ENCODE measurements around the gene XIST.

Gene XIST

GRCh38 chrX:73840120-73840924, 12.2 kb downstream of the XIST start:
- TF ChIP-seq CTCF (IDR thresholded peaks at IDR 0.05; ENCODE audit: low read depth, low read length, missing control alignments): no peak

GRCh38 chrX:73839152-73839551, 13.4 kb downstream of the XIST start:
- in situ Hi-C loops (cut with HindIII; ENCODE audit: low sequenced_read_pairs): no loop called here
- no peak for TF ChIP-seq CTCF (IDR thresholded peaks at IDR 0.05; ENCODE audit: low read depth, low read length, missing control alignments)
- no peak for DNase-seq (ENCODE audit: low read depth)
- H3K4me3 ChIP-seq (ENCODE audit: low read depth, low read length): no peak overlapping the region

More at GRCh38 chrX:73840120-73840924, 12.2 kb downstream of the XIST start:
- in situ Hi-C loops (cut with HindIII; ENCODE audit: low sequenced_read_pairs): no loop called here
- DNase-seq (ENCODE audit: low read depth): no peak
- no peak overlapping the region for H3K4me3 ChIP-seq (ENCODE audit: low read depth, low read length)

GRCh38 chrX:73838123-73838522, 14.4 kb downstream of the XIST start:
- in situ Hi-C loops (cut with HindIII; ENCODE audit: low sequenced_read_pairs): no loop called here
- no peak for DNase-seq (ENCODE audit: low read depth)
- no peak for TF ChIP-seq CTCF (IDR thresholded peaks at IDR 0.05; ENCODE audit: low read depth, low read length, missing control alignments)
- no peak overlapping the region for H3K4me3 ChIP-seq (ENCODE audit: low read depth, low read length)

- no peak for TF ChIP-seq CTCF (IDR thresholded peaks at IDR 0.05; ENCODE audit: low read depth, low read length, missing control alignments)
- DNase-seq (ENCODE audit: low read depth): no peak
Measured at GRCh38 chrX:73836956-73837477, 15.5 kb downstream of the XIST start.

GRCh38 chrX:73834219-73834618, 18.3 kb downstream of the XIST start:
- no peak overlapping the region for H3K4me3 ChIP-seq (ENCODE audit: low read depth, low read length)
- no peak for TF ChIP-seq CTCF (IDR thresholded peaks at IDR 0.05; ENCODE audit: low read depth, low read length, missing control alignments)
- in situ Hi-C loops (cut with HindIII; ENCODE audit: low sequenced_read_pairs): no loop called here
- DNase-seq (ENCODE audit: low read depth): no peak

More at GRCh38 chrX:73836956-73837477, 15.5 kb downstream of the XIST start:
- in situ Hi-C loops (cut with HindIII; ENCODE audit: low sequenced_read_pairs): no loop called here
- no peak overlapping the region for H3K4me3 ChIP-seq (ENCODE audit: low read depth, low read length)

- no peak for DNase-seq (ENCODE audit: low read depth)
- in situ Hi-C loops (cut with HindIII; ENCODE audit: low sequenced_read_pairs): no loop called here
- no peak overlapping the region for H3K4me3 ChIP-seq (ENCODE audit: low read depth, low read length)
- TF ChIP-seq CTCF (IDR thresholded peaks at IDR 0.05; ENCODE audit: low read depth, low read length, missing control alignments): no peak
Measured at GRCh38 chrX:73832319-73832718, 20.2 kb downstream of the XIST start.
